Erythroblast (primary cell): Measurements from ENCODE around the gene SNX30.

Experiments used
- DNase-seq, 2 experiments: peaks; one replicate each; lab custom pipeline; 2025; lab: John Stamatoyannopoulos, UW
- GATA1 ChIP-seq: IDR thresholded peaks from 2 replicates; pipeline ENCODE4 v1.6.1; 2011; ENCODE audit warnings: low read depth, mild to moderate bottlenecking, control low read depth, low read length, moderate library complexity
- POLR2A ChIP-seq: IDR thresholded peaks from 2 replicates; pipeline ENCODE4 v1.6.1; 2011; ENCODE audit warnings: mild to moderate bottlenecking, low read length

Gene SNX30

GRCh38 chr9:112761912-112762655 lies 11.5 kb downstream of the SNX30 start:
- no peak for TF ChIP-seq POLR2A
- no peak for TF ChIP-seq GATA1
- no peak for DNase-seq

- no peak for DNase-seq
- no peak for TF ChIP-seq GATA1
- TF ChIP-seq POLR2A: no peak
These were observed 12.4 kb downstream of the SNX30 start for GRCh38 chr9:112762726-112763518.

- TF ChIP-seq POLR2A (no peak), GATA1 (no peak)
These were observed 13.8 kb downstream of the SNX30 start for GRCh38 chr9:112764344-112764743.

GRCh38 chr9:112764837-112765236 lies 14.3 kb downstream of the SNX30 start:
- TF ChIP-seq POLR2A (no peak), GATA1 (no peak)
- no peak for DNase-seq

More at GRCh38 chr9:112764344-112764743, 13.8 kb downstream of the SNX30 start:
- DNase-seq: no peak

- TF ChIP-seq POLR2A (no peak), GATA1 (no peak)
- no peak for DNase-seq
These were observed 14.7 kb downstream of the SNX30 start for GRCh38 chr9:112765281-112765680.

GRCh38 chr9:112771359-112772214 lies 21.0 kb downstream of the SNX30 start:
- TF ChIP-seq POLR2A (no peak), GATA1 (no peak)
- no peak for DNase-seq

- TF ChIP-seq POLR2A (no peak), GATA1 (no peak)
- no peak for DNase-seq
These were observed 21.6 kb downstream of the SNX30 start for GRCh38 chr9:112772215-112772509.

GRCh38 chr9:112772551-112772950 lies 22.0 kb downstream of the SNX30 start:
- DNase-seq: no peak
- TF ChIP-seq GATA1 (no peak), POLR2A (no peak)

GRCh38 chr9:112774006-112774996 lies 23.7 kb downstream of the SNX30 start:
- DNase-seq: no peak
- no peak for TF ChIP-seq GATA1
- no peak for TF ChIP-seq POLR2A

- no peak for DNase-seq
These were observed 27.4 kb downstream of the SNX30 start for GRCh38 chr9:112777914-112778313.

GRCh38 chr9:112780450-112781036 lies 30.0 kb downstream of the SNX30 start:
- TF ChIP-seq POLR2A (no peak), GATA1 (no peak)
- no peak for DNase-seq

More at GRCh38 chr9:112777914-112778313, 27.4 kb downstream of the SNX30 start:
- TF ChIP-seq POLR2A (no peak), GATA1 (no peak)

- no peak for DNase-seq
These were observed 31.7 kb downstream of the SNX30 start for GRCh38 chr9:112782218-112782617.

More at GRCh38 chr9:112782218-112782617, 31.7 kb downstream of the SNX30 start:
- TF ChIP-seq POLR2A (no peak), GATA1 (no peak)
